Upper lobe of right lung (tissue), 1 donor: ENCODE data around the gene ERAL1. TPM values are rescaled to one million over a fixed set of nuclear protein-coding genes. Genes with fewer than 3 reads are reported as not detected.
A peak's percentile ranks its signal among the peaks of the same experiment; 100 is the strongest.

Source experiments
- ATAC-seq: fragments of 200-7000 bp; cut with Tn5 transposase; one replicate; pipeline ENCODE4 v1.9.1; 2020; ENCODE audit warnings: mild to moderate bottlenecking, moderate library complexity
- DNase-seq: peaks from one replicate; pipeline ENCODE4 v3.0.0-alpha.2; 2020
- H3K27ac ChIP-seq: fragments of 200-600 bp; one replicate; pipeline ENCODE4 v1.8.0; 2022
- H3K27me3 ChIP-seq: fragments of 200-600 bp; one replicate; pipeline ENCODE4 v1.8.0; 2022; ENCODE audit warnings: mild to moderate bottlenecking
- H3K36me3 ChIP-seq: fragments of 200-600 bp; one replicate; pipeline ENCODE4 v1.8.0; 2022
- H3K4me1 ChIP-seq: fragments of 200-600 bp; one replicate; pipeline ENCODE4 v1.8.0; 2022
- H3K4me3 ChIP-seq: fragments of 200-600 bp; one replicate; pipeline ENCODE4 v1.8.0; 2022; ENCODE audit warnings: mild to moderate bottlenecking
- H3K9me3 ChIP-seq: fragments of 200-600 bp; one replicate; pipeline ENCODE4 v1.8.0; 2022
- CTCF ChIP-seq: fragments of 200-600 bp; IDR thresholded peaks from one replicate; pipeline ENCODE4 v1.8.0; 2022; ENCODE audit warnings: antibody characterized with exemption
- intact Hi-C: fragments of 100-400 bp; cut with DNase I; formaldehyde crosslinking; loops from one replicate; pipeline ENCODE4 v1.11.0; 2022
- long read RNA-seq: library from polyadenylated mRNA; unstranded; transcript quantifications from one replicate; pipeline ENCODE4 v2.0.0, GENCODE V29; 2021
- total RNA-seq: library from RNA; stranded (reverse); fragmentation: NEBNext Ultra II Directional; extraction: Animal tissue kit (Norgen Biotek cat#: 25700); gene quantifications from one replicate; pipeline ENCODE4 v1.2.1, GENCODE V29; 2021
- donor health status: DM: no; HTN: yes; CAD: no; lungs with severe emphysema.

The ERAL1 gene
- 24.4 TPM for total RNA-seq
- long read RNA-seq, transcript ERAL1-201 (10 exons, 1,925 nt) = major isoform, 40 of 50 reads
- long read RNA-seq, partial matches to known transcripts = 2 of 50 reads
- long read RNA-seq, other reads (novel, unspliced or antisense) = 8 of 50 reads

- Histone ChIP-seq H3K27ac (peak within 1 kb of the TSS; percentile 84), H3K4me1 (peaks cover 10% of the 10 kb centered on the region), H3K27me3 (no peaks in the 10 kb centered on the region), H3K4me3 (peak within 1 kb of the TSS; percentile 90), H3K9me3 (no peaks in the 10 kb centered on the region), H3K36me3 (peaks cover 29% of the 10 kb centered on the region)
- DNase-seq (peak; percentile 91), ATAC-seq (peak; percentile 99)
- intact Hi-C loops = no loop called here
- no peak for TF ChIP-seq CTCF
Measured at GRCh38 chr17:28854457-28855335, at the start of gene ERAL1. Gene ERAL1 (plus strand): TSS chr17:28855016. CDS start chr17:28855035, 19 bp downstream.

DNA sequence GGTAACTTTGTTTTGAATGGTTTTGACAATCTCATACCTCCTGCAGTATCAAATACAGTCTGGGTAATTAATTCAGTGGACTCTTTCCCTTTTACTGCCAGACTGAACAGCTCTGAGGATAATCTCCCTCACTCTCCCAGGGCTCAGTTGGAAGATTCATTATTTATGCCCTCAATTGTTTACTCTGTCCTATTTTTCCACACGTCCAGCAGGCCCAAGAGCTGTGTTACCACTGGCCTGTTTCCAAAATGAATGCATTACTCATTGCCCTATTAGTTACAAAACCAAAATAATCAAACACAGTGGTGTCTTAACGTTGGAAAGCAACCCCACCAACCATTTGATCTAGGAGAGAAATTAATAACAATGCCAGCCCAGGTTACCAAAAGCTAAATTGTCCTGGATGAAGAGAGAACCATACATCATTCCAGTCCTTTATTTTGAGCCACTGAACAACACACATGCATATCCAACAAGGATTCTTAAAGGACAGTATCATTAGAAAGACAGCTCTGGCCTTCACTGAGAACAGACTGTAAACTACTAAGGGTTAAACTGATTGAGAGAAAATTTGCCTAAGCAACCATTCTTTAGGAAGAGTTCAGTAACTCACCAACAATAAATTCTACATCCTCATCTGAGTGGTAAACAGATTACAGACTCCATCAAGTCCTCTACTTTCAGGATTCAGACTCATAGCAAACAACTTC, 46.7 kb upstream of the ERAL1 start:
- Histone ChIP-seq H3K27me3 (no peaks in the 10 kb centered on the region), H3K9me3 (no peaks in the 10 kb centered on the region), H3K4me1 (peaks cover 29% of the 10 kb centered on the region), H3K36me3 (peaks cover 13% of the 10 kb centered on the region), H3K27ac (peak overlapping the region; percentile 67), H3K4me3 (no peak overlapping the region)
- TF ChIP-seq CTCF = no peak
- no peak for ATAC-seq
- no peak for DNase-seq
- intact Hi-C loops = no loop called here

DNA sequence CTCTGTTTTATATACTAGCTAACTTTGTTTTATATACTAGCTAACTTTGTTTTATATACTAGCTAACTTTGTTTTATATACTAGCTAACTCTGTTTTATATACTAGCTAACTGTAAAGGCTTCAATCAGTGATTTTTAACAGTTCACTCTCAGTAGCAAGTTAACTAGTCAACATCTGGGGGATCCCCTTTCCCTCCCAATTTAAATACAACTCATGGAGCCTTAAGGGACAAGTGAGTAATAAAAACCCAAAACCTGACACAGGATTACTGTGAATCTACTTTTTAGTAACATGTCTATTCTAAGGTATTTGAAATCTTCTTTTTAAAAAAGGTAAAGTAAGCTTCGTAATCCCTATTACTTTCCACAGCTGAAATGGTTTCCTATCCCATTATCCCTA, 44.4 kb upstream of the ERAL1 start:
- Histone ChIP-seq H3K4me1 (peaks cover 31% of the 10 kb centered on the region), H3K4me3 (no peak overlapping the region), H3K36me3 (peaks cover 5% of the 10 kb centered on the region), H3K9me3 (no peaks in the 10 kb centered on the region), H3K27me3 (no peaks in the 10 kb centered on the region), H3K27ac (no peak overlapping the region)
- intact Hi-C loops = no loop called here
- no peak for TF ChIP-seq CTCF
- no peak for DNase-seq
- ATAC-seq = no peak

- Histone ChIP-seq H3K27ac (peak overlapping the region; percentile 89), H3K9me3 (no peaks in the 10 kb centered on the region), H3K4me3 (peak overlapping the region; percentile 91), H3K36me3 (no peaks in the 10 kb centered on the region), H3K4me1 (peaks cover 31% of the 10 kb centered on the region), H3K27me3 (no peaks in the 10 kb centered on the region)
- intact Hi-C loops = no loop called here
- DNase-seq (no peak), ATAC-seq (no peak)
- no peak for TF ChIP-seq CTCF
Measured at GRCh38 chr17:28811651-28812090, 43.1 kb upstream of the ERAL1 start.

GRCh38 chr17:28812091-28812747, 42.6 kb upstream of the ERAL1 start:
- Histone ChIP-seq H3K27me3 (no peaks in the 10 kb centered on the region), H3K9me3 (no peaks in the 10 kb centered on the region), H3K4me3 (peak overlapping the region; percentile 91), H3K4me1 (peaks cover 25% of the 10 kb centered on the region), H3K27ac (peak overlapping the region; percentile 89), H3K36me3 (no peaks in the 10 kb centered on the region)
- DNase-seq (peak; percentile 99), ATAC-seq (peak; percentile 100)
- no peak for TF ChIP-seq CTCF
- intact Hi-C loops = no loop called here
